Measurements from ENCODE around the gene CD44.

CD44 gene

GRCh38 chr11:35160246-35160824, 21.4 kb downstream of the CD44 start:
- H3K79me2 ChIP-seq (ENCODE audit: low read length), result peaks cover 100% of the 10 kb centered on the region
- TF ChIP-seq CTCF (IDR thresholded peaks at IDR 0.05; ENCODE audit: low read depth, low read length), result no peak
- no peak for TF ChIP-seq EZH2phosphoT487 (IDR thresholded peaks at IDR 0.05; ENCODE audit: low read depth)
- H2AFZ ChIP-seq (ENCODE audit: low read depth, low read length), result no peak overlapping the region
- H3K4me1 ChIP-seq (ENCODE audit: low read length), result peaks cover 98% of the 10 kb centered on the region
- peaks cover 82% of the 10 kb centered on the region for H3K36me3 ChIP-seq (replicated peaks; ENCODE audit: low read depth, low read length)
- no peaks in the 10 kb centered on the region for H3K27me3 ChIP-seq (ENCODE audit: low read depth, low read length)
- H4K20me1 ChIP-seq (ENCODE audit: insufficient read depth, low read length), result peaks cover 100% of the 10 kb centered on the region
- H3K4me2 ChIP-seq (ENCODE audit: low read length), result peak overlapping the region; percentile 63
- H3K9me3 ChIP-seq (ENCODE audit: insufficient read depth, low read length), result no peaks in the 10 kb centered on the region
- peak overlapping the region; percentile 23 for H3K27ac ChIP-seq (ENCODE audit: low read length)
- no peak overlapping the region for H3K4me3 ChIP-seq (ENCODE audit: low read length)
- H3K9ac ChIP-seq (ENCODE audit: low read length), result no peak overlapping the region

- Histone ChIP-seq H3K4me1 (ENCODE audit: low read length) (peaks cover 98% of the 10 kb centered on the region), H3K27ac (ENCODE audit: low read length) (peak overlapping the region; percentile 23)
Measured at GRCh38 chr11:35160902-35161597, 22.1 kb downstream of the CD44 start.

GRCh38 chr11:35162745-35163144, 23.8 kb downstream of the CD44 start:
- no peak overlapping the region for H2AFZ ChIP-seq (ENCODE audit: low read depth, low read length)
- no peaks in the 10 kb centered on the region for H3K27me3 ChIP-seq (ENCODE audit: low read depth, low read length)
- H3K9me3 ChIP-seq (ENCODE audit: insufficient read depth, low read length), result no peaks in the 10 kb centered on the region
- H3K4me3 ChIP-seq (ENCODE audit: low read length), result peak overlapping the region; percentile 20
- peaks cover 83% of the 10 kb centered on the region for H3K36me3 ChIP-seq (replicated peaks; ENCODE audit: low read depth, low read length)
- peaks cover 100% of the 10 kb centered on the region for H4K20me1 ChIP-seq (ENCODE audit: insufficient read depth, low read length)
- H3K27ac ChIP-seq (ENCODE audit: low read length), result peak overlapping the region; percentile 87
- H3K79me2 ChIP-seq (ENCODE audit: low read length), result peaks cover 100% of the 10 kb centered on the region
- H3K4me2 ChIP-seq (ENCODE audit: low read length), result peak overlapping the region; percentile 63
- H3K9ac ChIP-seq (ENCODE audit: low read length), result peak overlapping the region; percentile 28
- peaks cover 100% of the 10 kb centered on the region for H3K4me1 ChIP-seq (ENCODE audit: low read length)
- no peak for TF ChIP-seq EZH2phosphoT487 (IDR thresholded peaks at IDR 0.05; ENCODE audit: low read depth)
- TF ChIP-seq CTCF (IDR thresholded peaks at IDR 0.05; ENCODE audit: low read depth, low read length), result no peak

More at GRCh38 chr11:35160902-35161597, 22.1 kb downstream of the CD44 start:
- no peaks in the 10 kb centered on the region for H3K9me3 ChIP-seq (ENCODE audit: insufficient read depth, low read length)
- H3K36me3 ChIP-seq (replicated peaks; ENCODE audit: low read depth, low read length), result peaks cover 76% of the 10 kb centered on the region
- H4K20me1 ChIP-seq (ENCODE audit: insufficient read depth, low read length), result peaks cover 100% of the 10 kb centered on the region
- peak overlapping the region; percentile 63 for H3K4me2 ChIP-seq (ENCODE audit: low read length)
- no peak overlapping the region for H3K9ac ChIP-seq (ENCODE audit: low read length)
- H3K27me3 ChIP-seq (ENCODE audit: low read depth, low read length), result no peaks in the 10 kb centered on the region
- no peak overlapping the region for H3K4me3 ChIP-seq (ENCODE audit: low read length)
- H3K79me2 ChIP-seq (ENCODE audit: low read length), result peaks cover 100% of the 10 kb centered on the region
- H2AFZ ChIP-seq (ENCODE audit: low read depth, low read length), result no peak overlapping the region
- TF ChIP-seq EZH2phosphoT487 (IDR thresholded peaks at IDR 0.05; ENCODE audit: low read depth), result no peak
- no peak for TF ChIP-seq CTCF (IDR thresholded peaks at IDR 0.05; ENCODE audit: low read depth, low read length)

GRCh38 chr11:35163209-35163608, 24.2 kb downstream of the CD44 start:
- Histone ChIP-seq H4K20me1 (ENCODE audit: insufficient read depth, low read length) (peaks cover 100% of the 10 kb centered on the region), H3K9me3 (ENCODE audit: insufficient read depth, low read length) (no peaks in the 10 kb centered on the region), H3K79me2 (ENCODE audit: low read length) (peaks cover 100% of the 10 kb centered on the region), H3K9ac (ENCODE audit: low read length) (peak overlapping the region; percentile 28), H3K4me1 (ENCODE audit: low read length) (peaks cover 100% of the 10 kb centered on the region), H3K27me3 (ENCODE audit: low read depth, low read length) (no peaks in the 10 kb centered on the region), H3K27ac (ENCODE audit: low read length) (peak overlapping the region; percentile 87), H3K4me2 (ENCODE audit: low read length) (peak overlapping the region; percentile 63), H2AFZ (ENCODE audit: low read depth, low read length) (no peak overlapping the region), H3K4me3 (ENCODE audit: low read length) (peak overlapping the region; percentile 20), H3K36me3 (replicated peaks; ENCODE audit: low read depth, low read length) (peaks cover 81% of the 10 kb centered on the region)
- TF ChIP-seq CTCF (IDR thresholded peaks at IDR 0.05; ENCODE audit: low read depth, low read length) (no peak), EZH2phosphoT487 (IDR thresholded peaks at IDR 0.05; ENCODE audit: low read depth) (no peak)
